Panc1 (cell line): Measurements from ENCODE around the gene DHH. TPM values are rescaled to one million over a fixed set of nuclear protein-coding genes. Genes with fewer than 3 reads are reported as not detected.

ENCODE experiments used
- ATAC-seq: fragments of 200-7000 bp; cut with Tn5 transposase; 2 replicates; pipeline ENCODE4 v1.9.1; 2020; ENCODE audit warnings: mild to moderate bottlenecking, moderate library complexity
- Bru-seq: library from RNA; stranded (reverse); fragments of 400-500 nt; gene quantifications from one replicate; lab custom pipeline; 2021; lab: Mats Ljungman, UMichigan
- BruChase-seq, 2 experiments: library from RNA; stranded (reverse); fragments of 400-500 nt; gene quantifications; one replicate each; lab custom pipeline; 2021; lab: Mats Ljungman, UMichigan
- BruUV-seq: library from RNA; stranded (reverse); fragments of 400-500 nt; replicated peaks from 2 replicates; lab custom pipeline; 2021; lab: Mats Ljungman, UMichigan
- CTCF ChIA-PET: fragments of 300-600 bp; sonication (Branson Sonifier 250); formaldehyde crosslinking; loops from one replicate; lab custom pipeline; 2022; ENCODE audit warnings: antibody characterized with exemption; lab: Charles Lee
- POLR2A ChIA-PET: fragments of 300-600 bp; sonication (Branson Sonifier 250); formaldehyde crosslinking; loops from one replicate; lab custom pipeline; 2022; ENCODE audit warnings: antibody characterized with exemption; lab: Charles Lee
- DNase-seq: peaks from one replicate; pipeline ENCODE4 v3.0.0-alpha.2; 2010; ENCODE audit warnings: low read depth, low spot score
- H3K27ac ChIP-seq: 2 replicates; pipeline ENCODE4 v1.5.1; 2011; ENCODE audit warnings: mild to moderate bottlenecking, low read length, inconsistent platforms
- H3K27me3 ChIP-seq: fragments of 200-500 bp; sonication (Bioruptor generic); 2 replicates; pipeline ENCODE4 v1.6.0; 2014; ENCODE audit warnings: low read length, inconsistent platforms; ENCODE audit not compliant: control insufficient read depth, insufficient read depth
- H3K36me3 ChIP-seq: fragments of 200-500 bp; sonication (Bioruptor generic); 2 replicates; pipeline ENCODE4 v1.5.1; 2014; ENCODE audit warnings: inconsistent platforms, mild to moderate bottlenecking, low read length, moderate library complexity; ENCODE audit not compliant: control insufficient read depth, insufficient read depth
- H3K4me1 ChIP-seq: 2 replicates; pipeline ENCODE4 v1.5.1; 2011; ENCODE audit warnings: inconsistent platforms, mild to moderate bottlenecking, low read length, moderate library complexity; ENCODE audit not compliant: control insufficient read depth, insufficient read depth
- H3K4me3 ChIP-seq, 2 experiments: 2 replicates each; pipeline ENCODE4 v1.5.1; 2011 to 2012; ENCODE audit warnings: low read depth in 2 of 2, low read length in 2 of 2, mild to moderate bottlenecking in 2 of 2, inconsistent platforms in 1 of 2, moderate library complexity in 1 of 2
- H3K9me3 ChIP-seq: fragments of 200-500 bp; sonication (Bioruptor generic); 2 replicates; pipeline ENCODE4 v1.5.1; 2014; ENCODE audit warnings: low read depth, mild to moderate bottlenecking, inconsistent platforms, low read length, moderate library complexity; ENCODE audit not compliant: control insufficient read depth, insufficient read depth
- POLR2AphosphoS5 ChIP-seq: IDR thresholded peaks from 2 replicates; pipeline ENCODE4 v1.6.1; 2012; ENCODE audit warnings: mild to moderate bottlenecking, low read depth, low read length, moderate library complexity
- SIN3A ChIP-seq: IDR thresholded peaks from 2 replicates; pipeline ENCODE4 v1.6.1; 2012; ENCODE audit warnings: low read depth, mild to moderate bottlenecking, low read length, moderate library complexity, borderline replicate concordance; ENCODE audit not compliant: insufficient read depth
- TCF7L2 ChIP-seq: IDR thresholded peaks from 2 replicates; pipeline ENCODE4 v1.6.1; 2011; ENCODE audit warnings: mild to moderate bottlenecking, low read depth, low read length, inconsistent platforms
- in situ Hi-C: cut with HindIII; loops from 2 replicates; pipeline ENCODE4 v1.10.0; 2016; ENCODE audit warnings: low sequenced_read_pairs, low pct_unique_long_range_greater_than_20kb
- intact Hi-C: fragments of 100-400 bp; cut with micrococcal nuclease; formaldehyde crosslinking; loops from one replicate; pipeline ENCODE4 v1.10.0; 2022; ENCODE audit not compliant: unreplicated experiment
- long read RNA-seq: library from polyadenylated mRNA; unstranded; transcript quantifications from one replicate; pipeline ENCODE4 v2.0.0, GENCODE V29; 2021; ENCODE audit not compliant: unreplicated experiment
- polyA plus RNA-seq: library from polyadenylated mRNA; unstranded; fragments of >200 nt; gene quantifications from one replicate; pipeline ENCODE4 v1.2.1, GENCODE V29; 2012; ENCODE audit warnings: missing spikeins; ENCODE audit not compliant: insufficient read length
- total RNA-seq: library from RNA; stranded (reverse); gene quantifications from one replicate; pipeline ENCODE4 v1.2.1, GENCODE V29; 2021; ENCODE audit not compliant: unreplicated experiment
- TF ChIP-seq, protein P1 (sequence below), 2 experiments: IDR thresholded peaks; 2 replicates each; pipeline ENCODE4 v1.6.1; 2011 to 2012; ENCODE audit warnings: low read depth in 2 of 2, control low read depth in 1 of 2, low read length in 1 of 2, mild to moderate bottlenecking in 1 of 2, moderate library complexity in 1 of 2; ENCODE audit not compliant: insufficient read depth in 1 of 2
- TF ChIP-seq, protein P2 (sequence below): fragments of 450-650 bp; IDR thresholded peaks from 2 replicates; pipeline ENCODE4 v1.5.1; 2017; ENCODE audit warnings: mild to moderate bottlenecking

Gene DHH
- total RNA-seq (1.9 TPM), Bru-seq, nascent RNA (percentile 38 among the genes with signal in this experiment), BruChase-seq, experiment 1, labeled RNA remaining after a 2-hour chase (percentile 44 among the genes with signal in this experiment), BruChase-seq, experiment 2, labeled RNA remaining after a 6-hour chase (percentile 53 among the genes with signal in this experiment)
- polyA plus RNA-seq = 2.1 TPM
- long read RNA-seq, partial matches to known transcripts = 1 of 3 reads
- long read RNA-seq, other reads (novel, unspliced or antisense) = 2 of 3 reads

DNA sequence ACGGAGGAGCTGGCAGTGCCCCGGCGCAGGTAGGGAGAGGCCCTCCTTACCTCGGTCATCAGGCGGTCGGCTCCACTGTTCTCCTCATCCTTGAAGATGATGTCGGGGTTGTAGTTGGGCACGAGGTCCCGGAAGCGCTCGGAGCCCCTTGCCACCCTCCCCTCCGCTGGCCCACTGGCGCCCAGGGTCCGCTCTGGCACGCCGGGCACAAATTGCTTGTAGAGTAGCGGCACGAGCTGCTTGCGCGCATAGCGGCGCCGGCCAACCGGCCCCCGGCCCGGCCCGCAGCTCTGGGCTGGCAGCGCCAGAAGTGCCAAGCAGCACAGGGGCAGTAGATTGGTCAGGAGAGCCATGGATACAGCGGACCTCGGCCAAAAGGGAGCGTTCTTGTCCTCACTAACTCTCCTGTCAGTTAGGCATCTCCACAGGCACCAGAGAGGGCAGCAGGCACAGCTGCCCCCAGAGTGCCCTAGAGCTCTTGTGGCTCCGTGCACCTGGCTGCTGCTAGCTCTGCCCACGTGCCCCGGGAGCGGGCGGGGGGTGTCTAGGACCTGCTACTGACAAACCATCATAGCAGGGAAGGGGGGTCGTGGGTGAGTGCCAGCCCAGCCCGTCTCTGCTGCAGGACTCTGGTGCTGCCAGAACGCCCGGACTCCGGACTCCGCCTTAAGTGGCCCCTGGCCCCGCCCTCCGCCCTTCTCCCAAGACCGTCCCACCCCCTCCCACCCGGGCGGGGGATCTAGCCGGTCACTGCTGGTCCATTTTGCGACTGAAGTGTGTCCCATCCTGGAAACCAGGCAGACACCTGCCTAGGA lies at the start of gene DHH:
Gene DHH, minus strand, starts transcription at position 642 of the 815 bp plus-strand sequence. Its CDS starts 289 bp downstream, at position 353.
- 0 out of 2 replicates have a peak, but pooled peaks have one; percentile 29 for ATAC-seq

DNA sequence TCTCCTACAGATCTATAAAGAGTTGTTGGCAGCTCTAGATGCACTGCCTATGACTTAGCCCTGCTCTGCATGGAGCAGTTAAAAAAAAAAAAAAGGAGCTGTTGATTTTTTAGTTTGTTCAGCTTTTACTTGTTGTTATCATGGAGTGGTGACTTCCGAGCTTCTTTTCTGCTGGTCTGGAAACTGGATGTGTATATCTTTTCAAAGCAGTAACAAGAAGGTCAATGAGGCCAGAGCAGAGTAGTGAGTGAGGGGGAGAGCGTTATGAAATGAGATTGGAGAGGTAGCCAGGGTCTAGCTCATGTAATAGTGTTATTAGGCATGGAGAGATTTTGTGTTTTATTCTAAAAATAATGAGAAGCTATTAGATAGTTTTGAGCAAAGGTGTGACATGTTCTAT lies 49.8 kb upstream of the DHH start:
- intact Hi-C loops = no loop called here
- Histone ChIP-seq H3K4me3 (no peak overlapping the region), H3K27ac (no peak overlapping the region), H3K36me3 (no peaks in the 10 kb centered on the region), H3K27me3 (no peaks in the 10 kb centered on the region), H3K9me3 (no peaks in the 10 kb centered on the region), H3K4me1 (no peaks in the 10 kb centered on the region)
- BruUV-seq = no TSS peak
- ATAC-seq (no peak), DNase-seq (no peak)
- ChIA-PET POLR2A (interaction anchor here (0.6 kb wide), 1 partner anchor 154 kb away, joined by 3 read pairs; no protein-coding TSS in a partner anchor), CTCF (interaction anchor here (0.5 to 0.6 kb wide), 2 partner anchors 30 to 81 kb away, joined by 3 to 7 read pairs; no protein-coding TSS in a partner anchor)
- in situ Hi-C loops = no loop called here
- no peak for TF ChIP-seq SIN3A
- no peak for TF ChIP-seq POLR2AphosphoS5
- TF ChIP-seq, protein P1, sequence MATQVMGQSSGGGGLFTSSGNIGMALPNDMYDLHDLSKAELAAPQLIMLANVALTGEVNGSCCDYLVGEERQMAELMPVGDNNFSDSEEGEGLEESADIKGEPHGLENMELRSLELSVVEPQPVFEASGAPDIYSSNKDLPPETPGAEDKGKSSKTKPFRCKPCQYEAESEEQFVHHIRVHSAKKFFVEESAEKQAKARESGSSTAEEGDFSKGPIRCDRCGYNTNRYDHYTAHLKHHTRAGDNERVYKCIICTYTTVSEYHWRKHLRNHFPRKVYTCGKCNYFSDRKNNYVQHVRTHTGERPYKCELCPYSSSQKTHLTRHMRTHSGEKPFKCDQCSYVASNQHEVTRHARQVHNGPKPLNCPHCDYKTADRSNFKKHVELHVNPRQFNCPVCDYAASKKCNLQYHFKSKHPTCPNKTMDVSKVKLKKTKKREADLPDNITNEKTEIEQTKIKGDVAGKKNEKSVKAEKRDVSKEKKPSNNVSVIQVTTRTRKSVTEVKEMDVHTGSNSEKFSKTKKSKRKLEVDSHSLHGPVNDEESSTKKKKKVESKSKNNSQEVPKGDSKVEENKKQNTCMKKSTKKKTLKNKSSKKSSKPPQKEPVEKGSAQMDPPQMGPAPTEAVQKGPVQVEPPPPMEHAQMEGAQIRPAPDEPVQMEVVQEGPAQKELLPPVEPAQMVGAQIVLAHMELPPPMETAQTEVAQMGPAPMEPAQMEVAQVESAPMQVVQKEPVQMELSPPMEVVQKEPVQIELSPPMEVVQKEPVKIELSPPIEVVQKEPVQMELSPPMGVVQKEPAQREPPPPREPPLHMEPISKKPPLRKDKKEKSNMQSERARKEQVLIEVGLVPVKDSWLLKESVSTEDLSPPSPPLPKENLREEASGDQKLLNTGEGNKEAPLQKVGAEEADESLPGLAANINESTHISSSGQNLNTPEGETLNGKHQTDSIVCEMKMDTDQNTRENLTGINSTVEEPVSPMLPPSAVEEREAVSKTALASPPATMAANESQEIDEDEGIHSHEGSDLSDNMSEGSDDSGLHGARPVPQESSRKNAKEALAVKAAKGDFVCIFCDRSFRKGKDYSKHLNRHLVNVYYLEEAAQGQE (IDR thresholded peaks at IDR 0.05; ENCODE audit: insufficient read depth in 1 of 2, low read depth in 2 of 2, low read length in 1 of 2) = no peak
- TF ChIP-seq, protein P2, sequence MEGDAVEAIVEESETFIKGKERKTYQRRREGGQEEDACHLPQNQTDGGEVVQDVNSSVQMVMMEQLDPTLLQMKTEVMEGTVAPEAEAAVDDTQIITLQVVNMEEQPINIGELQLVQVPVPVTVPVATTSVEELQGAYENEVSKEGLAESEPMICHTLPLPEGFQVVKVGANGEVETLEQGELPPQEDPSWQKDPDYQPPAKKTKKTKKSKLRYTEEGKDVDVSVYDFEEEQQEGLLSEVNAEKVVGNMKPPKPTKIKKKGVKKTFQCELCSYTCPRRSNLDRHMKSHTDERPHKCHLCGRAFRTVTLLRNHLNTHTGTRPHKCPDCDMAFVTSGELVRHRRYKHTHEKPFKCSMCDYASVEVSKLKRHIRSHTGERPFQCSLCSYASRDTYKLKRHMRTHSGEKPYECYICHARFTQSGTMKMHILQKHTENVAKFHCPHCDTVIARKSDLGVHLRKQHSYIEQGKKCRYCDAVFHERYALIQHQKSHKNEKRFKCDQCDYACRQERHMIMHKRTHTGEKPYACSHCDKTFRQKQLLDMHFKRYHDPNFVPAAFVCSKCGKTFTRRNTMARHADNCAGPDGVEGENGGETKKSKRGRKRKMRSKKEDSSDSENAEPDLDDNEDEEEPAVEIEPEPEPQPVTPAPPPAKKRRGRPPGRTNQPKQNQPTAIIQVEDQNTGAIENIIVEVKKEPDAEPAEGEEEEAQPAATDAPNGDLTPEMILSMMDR = no peak
- no peak for TF ChIP-seq TCF7L2

More for the DNA sequence above, at the start of gene DHH:
- DNase-seq = no peak
- no peaks in the 10 kb centered on the region for H3K36me3 ChIP-seq
- no peaks in the 10 kb centered on the region for H3K27me3 ChIP-seq
- intact Hi-C loops = no loop called here
- TF ChIP-seq, protein P1 (IDR thresholded peaks at IDR 0.05; ENCODE audit: insufficient read depth in 1 of 2, low read depth in 2 of 2, low read length in 1 of 2) = no peak
- TF ChIP-seq SIN3A (no peak), TCF7L2 (no peak), POLR2AphosphoS5 (no peak)
- TF ChIP-seq, protein P2 = no peak
- H3K4me1 ChIP-seq = peaks cover 31% of the 10 kb centered on the region
- H3K4me3 ChIP-seq = peak within 1 kb of the TSS; percentile 26 to 44
- no TSS peak for BruUV-seq
- in situ Hi-C loops = no loop called here
- H3K9me3 ChIP-seq = no peaks in the 10 kb centered on the region
- POLR2A ChIA-PET = interaction anchor here (1.3 kb wide), 1 partner anchor 10 kb away, joined by 4 read pairs; no protein-coding TSS in a partner anchor
- CTCF ChIA-PET = interaction anchor here (0.7 to 1.6 kb wide), 6 partner anchors 13 to 29 kb away, joined by 3 to 12 read pairs (median 4); partner anchors contain the start of gene LMBR1L
- no peak within 1 kb of the TSS for H3K27ac ChIP-seq
